ENCODE measurements around the gene RPS19BP1. TPM values are rescaled to one million over a fixed set of nuclear protein-coding genes. Genes with fewer than 3 reads are reported as not detected.

Gene RPS19BP1
- total RNA-seq, 2 experiments from 2014 or later = 66.5 to 71.4 TPM

GRCh38 chr22:39568278-39568981 lies 35.9 kb upstream of the RPS19BP1 start:
- Mint-ChIP-seq H3K36me3 (peaks cover 2% of the 10 kb centered on the region), H3K9me3 (peaks cover 9% of the 10 kb centered on the region), H3K27ac (no peak overlapping the region), H3K4me3 (no peak overlapping the region), H3K27me3 (peaks cover 2% of the 10 kb centered on the region), H3K4me1 (peaks cover 16% of the 10 kb centered on the region)
- ATAC-seq (ENCODE audit: low read depth) (no peak), DNase-seq (no peak)
- POLR2A ChIA-PET = no interaction called here

GRCh38 chr22:39567135-39567946 lies 34.8 kb upstream of the RPS19BP1 start:
- Mint-ChIP-seq H3K4me3 (peak overlapping the region; percentile 55), H3K36me3 (peaks cover 2% of the 10 kb centered on the region), H3K4me1 (peaks cover 16% of the 10 kb centered on the region), H3K27me3 (peaks cover 2% of the 10 kb centered on the region), H3K9me3 (peaks cover 9% of the 10 kb centered on the region), H3K27ac (peak overlapping the region; percentile 80)
- ATAC-seq (ENCODE audit: low read depth) = peak; percentile 95
- DNase-seq = peak; percentile 63
- POLR2A ChIA-PET = interaction anchor here (1.1 kb wide), 1 partner anchor 8 kb away, joined by 5 read pairs; no protein-coding TSS in a partner anchor

GRCh38 chr22:39565414-39565944 lies 32.9 kb upstream of the RPS19BP1 start:
- Mint-ChIP-seq H3K4me3 (no peak overlapping the region), H3K27ac (peak overlapping the region; percentile 5)

GRCh38 chr22:39563571-39564428 lies 31.3 kb upstream of the RPS19BP1 start:
- peaks cover 16% of the 10 kb centered on the region for H3K4me1 Mint-ChIP-seq
- POLR2A ChIA-PET = no interaction called here
- DNase-seq (no peak), ATAC-seq (ENCODE audit: low read depth) (no peak)
- H3K36me3 Mint-ChIP-seq = peaks cover 2% of the 10 kb centered on the region
- peaks cover 27% of the 10 kb centered on the region for H3K27me3 Mint-ChIP-seq
- H3K27ac Mint-ChIP-seq = no peak overlapping the region
- H3K9me3 Mint-ChIP-seq = peaks cover 9% of the 10 kb centered on the region
- no peak overlapping the region for H3K4me3 Mint-ChIP-seq

More at GRCh38 chr22:39565414-39565944, 32.9 kb upstream of the RPS19BP1 start:
- POLR2A ChIA-PET = no interaction called here
- Mint-ChIP-seq H3K9me3 (peaks cover 9% of the 10 kb centered on the region), H3K27me3 (peaks cover 11% of the 10 kb centered on the region), H3K4me1 (peaks cover 16% of the 10 kb centered on the region), H3K36me3 (peaks cover 2% of the 10 kb centered on the region)
- ATAC-seq (ENCODE audit: low read depth) = no peak
- no peak for DNase-seq

- H3K36me3 Mint-ChIP-seq = peaks cover 2% of the 10 kb centered on the region
- ATAC-seq (ENCODE audit: low read depth) (no peak), DNase-seq (no peak)
- POLR2A ChIA-PET = interaction anchor here (1.2 to 1.5 kb wide), 2 partner anchors 8 to 482 kb away, joined by 3 to 4 read pairs; partner anchors contain the start of gene CACNA1I
- peaks cover 14% of the 10 kb centered on the region for H3K4me1 Mint-ChIP-seq
- H3K27me3 Mint-ChIP-seq = peaks cover 33% of the 10 kb centered on the region
- H3K4me3 Mint-ChIP-seq = no peak overlapping the region
- H3K9me3 Mint-ChIP-seq = peaks cover 9% of the 10 kb centered on the region
- H3K27ac Mint-ChIP-seq = no peak overlapping the region
Observed at GRCh38 chr22:39562839-39563489, 30.4 kb upstream of the RPS19BP1 start.

GRCh38 chr22:39560127-39560526 lies 27.6 kb upstream of the RPS19BP1 start:
- H3K36me3 Mint-ChIP-seq = no peaks in the 10 kb centered on the region
- DNase-seq = no peak
- POLR2A ChIA-PET = interaction anchor here (1.2 kb wide), 1 partner anchor 484 kb away, joined by 3 read pairs; no protein-coding TSS in a partner anchor
- no peaks in the 10 kb centered on the region for H3K9me3 Mint-ChIP-seq
- no peaks in the 10 kb centered on the region for H3K4me1 Mint-ChIP-seq
- peaks cover 50% of the 10 kb centered on the region for H3K27me3 Mint-ChIP-seq
- no peak overlapping the region for H3K4me3 Mint-ChIP-seq
- no peak for ATAC-seq (ENCODE audit: low read depth)
- H3K27ac Mint-ChIP-seq = no peak overlapping the region

GRCh38 chr22:39559456-39560105 lies 27.0 kb upstream of the RPS19BP1 start:
- Mint-ChIP-seq H3K27me3 (peaks cover 52% of the 10 kb centered on the region), H3K36me3 (no peaks in the 10 kb centered on the region), H3K27ac (no peak overlapping the region), H3K4me3 (no peak overlapping the region), H3K9me3 (no peaks in the 10 kb centered on the region), H3K4me1 (no peaks in the 10 kb centered on the region)
- no peak for ATAC-seq (ENCODE audit: low read depth)
- DNase-seq = no peak
- POLR2A ChIA-PET = interaction anchor here (1.2 kb wide), 1 partner anchor 485 kb away, joined by 3 read pairs; no protein-coding TSS in a partner anchor

- Mint-ChIP-seq H3K4me1 (no peaks in the 10 kb centered on the region), H3K4me3 (peak overlapping the region; percentile 51), H3K9me3 (no peaks in the 10 kb centered on the region), H3K36me3 (no peaks in the 10 kb centered on the region), H3K27ac (no peak overlapping the region), H3K27me3 (peaks cover 54% of the 10 kb centered on the region)
- DNase-seq (no peak), ATAC-seq (ENCODE audit: low read depth) (no peak)
- POLR2A ChIA-PET = interaction anchor here (1.2 kb wide), 1 partner anchor 485 kb away, joined by 3 read pairs; no protein-coding TSS in a partner anchor
Observed at GRCh38 chr22:39558950-39559349, 26.4 kb upstream of the RPS19BP1 start.

GRCh38 chr22:39558254-39558727 lies 25.7 kb upstream of the RPS19BP1 start:
- Mint-ChIP-seq H3K4me1 (no peaks in the 10 kb centered on the region), H3K27ac (no peak overlapping the region), H3K9me3 (no peaks in the 10 kb centered on the region), H3K36me3 (no peaks in the 10 kb centered on the region), H3K4me3 (peak overlapping the region; percentile 67), H3K27me3 (peaks cover 54% of the 10 kb centered on the region)
- no peak for ATAC-seq (ENCODE audit: low read depth)
- no peak for DNase-seq
- POLR2A ChIA-PET = no interaction called here

- Mint-ChIP-seq H3K36me3 (no peaks in the 10 kb centered on the region), H3K27ac (peak overlapping the region; percentile 9), H3K27me3 (peaks cover 64% of the 10 kb centered on the region), H3K4me3 (peak overlapping the region; percentile 24), H3K4me1 (no peaks in the 10 kb centered on the region), H3K9me3 (no peaks in the 10 kb centered on the region)
- ATAC-seq (ENCODE audit: low read depth) (peak; percentile 69), DNase-seq (peak; percentile 63)
- POLR2A ChIA-PET = no interaction called here
Observed at GRCh38 chr22:39556970-39557841, 24.7 kb upstream of the RPS19BP1 start.

GRCh38 chr22:39554151-39554550 lies 21.6 kb upstream of the RPS19BP1 start:
- peaks cover 57% of the 10 kb centered on the region for H3K27me3 Mint-ChIP-seq
- no peaks in the 10 kb centered on the region for H3K36me3 Mint-ChIP-seq
- H3K9me3 Mint-ChIP-seq = no peaks in the 10 kb centered on the region
- POLR2A ChIA-PET = no interaction called here
- H3K4me3 Mint-ChIP-seq = no peak overlapping the region
- H3K4me1 Mint-ChIP-seq = no peaks in the 10 kb centered on the region
- no peak overlapping the region for H3K27ac Mint-ChIP-seq
- ATAC-seq (ENCODE audit: low read depth) (no peak), DNase-seq (no peak)
